Measurements from ENCODE around the gene NUDT6. TPM values are rescaled to one million over a fixed set of nuclear protein-coding genes. Genes with fewer than 3 reads are reported as not detected.

The NUDT6 gene
- total RNA-seq, 3 donors from 2014 or later (not counting 1 experiment from before 2014, with no cell fraction given), result 3.0 to 4.1 (median 3.0) TPM

DNA sequence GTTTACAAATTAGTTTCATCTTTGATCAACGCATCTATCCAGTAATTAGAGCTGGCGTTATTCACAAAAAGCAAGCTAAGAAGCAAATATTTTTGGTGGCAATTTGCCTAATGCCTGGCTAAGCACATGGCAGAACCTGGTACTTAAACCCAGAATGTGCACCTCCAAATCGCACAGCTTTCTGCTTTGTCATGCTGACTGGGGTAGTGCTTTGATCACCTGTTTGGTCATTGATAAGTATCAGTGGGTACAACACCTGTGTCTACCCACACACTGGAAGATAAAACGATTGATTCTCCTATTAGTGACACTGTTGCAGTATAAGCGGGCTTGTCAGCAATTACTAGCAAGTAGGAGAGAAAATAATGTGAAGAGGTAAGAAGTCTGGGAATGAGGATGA is 1.9 kb downstream of the NUDT6 start:
- Mint-ChIP-seq H3K4me3 (peak overlapping the region; percentile 51), H3K9me3 (no peaks in the 10 kb centered on the region), H3K27ac (no peak overlapping the region), H3K4me1 (no peaks in the 10 kb centered on the region), H3K27me3 (ENCODE audit: low read depth in 2 of 2) (no peaks in the 10 kb centered on the region), H3K36me3 (peaks cover 4% of the 10 kb centered on the region)
- Histone ChIP-seq H3K9me3 (ENCODE audit: control insufficient read depth, insufficient read depth, low read length) (no peaks in the 10 kb centered on the region), H3K27ac (ENCODE audit: low read length) (no peak overlapping the region), H3K4me1 (ENCODE audit: control insufficient read depth, insufficient read depth, low read length) (peaks cover 4% of the 10 kb centered on the region), H3K27me3 (ENCODE audit: control insufficient read depth, insufficient read depth, low read length) (no peaks in the 10 kb centered on the region), H3K4me3 (ENCODE audit: low read length) (no peak overlapping the region), H3K36me3 (ENCODE audit: control insufficient read depth, insufficient read depth, low read length) (no peaks in the 10 kb centered on the region)
- intact Hi-C loops (cut with micrococcal nuclease), result no loop called here
- TF ChIP-seq, protein P1, sequence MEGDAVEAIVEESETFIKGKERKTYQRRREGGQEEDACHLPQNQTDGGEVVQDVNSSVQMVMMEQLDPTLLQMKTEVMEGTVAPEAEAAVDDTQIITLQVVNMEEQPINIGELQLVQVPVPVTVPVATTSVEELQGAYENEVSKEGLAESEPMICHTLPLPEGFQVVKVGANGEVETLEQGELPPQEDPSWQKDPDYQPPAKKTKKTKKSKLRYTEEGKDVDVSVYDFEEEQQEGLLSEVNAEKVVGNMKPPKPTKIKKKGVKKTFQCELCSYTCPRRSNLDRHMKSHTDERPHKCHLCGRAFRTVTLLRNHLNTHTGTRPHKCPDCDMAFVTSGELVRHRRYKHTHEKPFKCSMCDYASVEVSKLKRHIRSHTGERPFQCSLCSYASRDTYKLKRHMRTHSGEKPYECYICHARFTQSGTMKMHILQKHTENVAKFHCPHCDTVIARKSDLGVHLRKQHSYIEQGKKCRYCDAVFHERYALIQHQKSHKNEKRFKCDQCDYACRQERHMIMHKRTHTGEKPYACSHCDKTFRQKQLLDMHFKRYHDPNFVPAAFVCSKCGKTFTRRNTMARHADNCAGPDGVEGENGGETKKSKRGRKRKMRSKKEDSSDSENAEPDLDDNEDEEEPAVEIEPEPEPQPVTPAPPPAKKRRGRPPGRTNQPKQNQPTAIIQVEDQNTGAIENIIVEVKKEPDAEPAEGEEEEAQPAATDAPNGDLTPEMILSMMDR (IDR thresholded peaks at IDR 0.05), result no peak
- ATAC-seq, result no peak
- WGBS (ENCODE audit: insufficient coverage), result 95% methylated on average over 3 of the region's 5 CpGs
- no peak for DNase-seq

DNA sequence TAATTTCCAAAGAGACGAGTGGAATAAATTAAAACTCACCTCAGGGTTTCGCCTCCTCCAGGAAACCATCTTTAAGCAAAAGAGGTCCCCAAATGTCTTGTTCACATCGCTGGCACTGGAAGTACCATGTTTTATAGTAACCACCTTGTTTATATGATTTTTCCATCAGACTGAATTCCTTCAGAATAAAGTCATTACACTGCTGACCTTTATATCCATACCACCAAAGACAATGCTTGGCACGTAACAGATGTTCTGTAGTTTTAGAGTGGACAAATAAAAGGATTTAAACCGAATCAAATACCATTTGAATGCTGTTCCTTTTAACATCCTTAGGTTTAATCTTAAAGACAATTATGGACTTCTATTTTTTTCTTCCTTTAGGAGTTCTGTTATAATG is 4.7 kb downstream of the NUDT6 start:
- 91% methylated on average over 3 of the region's 5 CpGs for WGBS (ENCODE audit: insufficient coverage)

DNA sequence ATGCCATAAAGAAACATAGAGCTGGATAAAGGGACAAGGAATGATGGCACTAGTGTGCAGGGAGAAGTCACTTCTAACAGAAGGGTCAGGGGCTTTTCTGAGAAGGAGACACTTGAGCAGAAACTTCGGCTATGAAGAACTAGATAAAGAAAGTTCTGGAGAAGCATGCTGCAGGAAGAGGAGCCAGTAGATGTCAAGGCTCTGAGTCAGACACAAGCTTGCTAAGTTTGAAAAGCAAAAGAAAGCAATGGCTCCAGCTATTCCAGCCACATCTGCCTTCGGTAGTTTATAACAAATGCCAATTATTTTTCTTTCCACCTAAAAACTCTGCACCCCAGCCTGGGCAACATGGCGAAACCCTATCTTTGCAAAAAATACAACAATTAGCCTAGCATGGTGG is 7.5 kb downstream of the NUDT6 start:
- DNase-seq (no peak), ATAC-seq (no peak)
- 78% methylated on average over 3 of the region's 3 CpGs for WGBS (ENCODE audit: insufficient coverage)
- H3K4me3 Mint-ChIP-seq, result no peak overlapping the region
- H3K27ac ChIP-seq (ENCODE audit: low read length), result no peak overlapping the region
- no peaks in the 10 kb centered on the region for H3K9me3 Mint-ChIP-seq
- H3K4me3 ChIP-seq (ENCODE audit: low read length), result no peak overlapping the region
- no peaks in the 10 kb centered on the region for H3K4me1 ChIP-seq (ENCODE audit: control insufficient read depth, insufficient read depth, low read length)
- TF ChIP-seq, protein P1 (IDR thresholded peaks at IDR 0.05), result no peak
- H3K27me3 Mint-ChIP-seq (ENCODE audit: low read depth in 2 of 2), result no peaks in the 10 kb centered on the region
- intact Hi-C loops (cut with micrococcal nuclease), result loop anchor here (1.0 kb wide), 1 partner anchor 157 kb away; no protein-coding TSS in a partner anchor
- H3K27me3 ChIP-seq (ENCODE audit: control insufficient read depth, insufficient read depth, low read length), result no peaks in the 10 kb centered on the region
- H3K27ac Mint-ChIP-seq, result no peak overlapping the region
- H3K4me1 Mint-ChIP-seq, result no peaks in the 10 kb centered on the region
- H3K36me3 Mint-ChIP-seq, result peaks cover 6% of the 10 kb centered on the region
- no peaks in the 10 kb centered on the region for H3K9me3 ChIP-seq (ENCODE audit: control insufficient read depth, insufficient read depth, low read length)
- H3K36me3 ChIP-seq (ENCODE audit: control insufficient read depth, insufficient read depth, low read length), result no peaks in the 10 kb centered on the region

More for the DNA sequence above, 4.7 kb downstream of the NUDT6 start:
- ATAC-seq, result no peak
- Histone ChIP-seq H3K27ac (ENCODE audit: low read length) (no peak overlapping the region), H3K27me3 (ENCODE audit: control insufficient read depth, insufficient read depth, low read length) (no peaks in the 10 kb centered on the region), H3K4me3 (ENCODE audit: low read length) (no peak overlapping the region), H3K4me1 (ENCODE audit: control insufficient read depth, insufficient read depth, low read length) (peaks cover 4% of the 10 kb centered on the region), H3K9me3 (ENCODE audit: control insufficient read depth, insufficient read depth, low read length) (no peaks in the 10 kb centered on the region), H3K36me3 (ENCODE audit: control insufficient read depth, insufficient read depth, low read length) (no peaks in the 10 kb centered on the region)
- TF ChIP-seq, protein P1 (IDR thresholded peaks at IDR 0.05), result no peak
- Mint-ChIP-seq H3K4me1 (no peaks in the 10 kb centered on the region), H3K9me3 (no peaks in the 10 kb centered on the region), H3K27me3 (ENCODE audit: low read depth in 2 of 2) (no peaks in the 10 kb centered on the region), H3K4me3 (no peak overlapping the region), H3K36me3 (peaks cover 6% of the 10 kb centered on the region), H3K27ac (no peak overlapping the region)
- intact Hi-C loops (cut with micrococcal nuclease), result no loop called here
- no peak for DNase-seq

GRCh38 chr4:122914292-122914904 is 8.0 kb downstream of the NUDT6 start:
- Histone ChIP-seq H3K27me3 (ENCODE audit: control insufficient read depth, insufficient read depth, low read length) (no peaks in the 10 kb centered on the region), H3K36me3 (ENCODE audit: control insufficient read depth, insufficient read depth, low read length) (no peaks in the 10 kb centered on the region), H3K4me3 (ENCODE audit: low read length) (no peak overlapping the region), H3K27ac (ENCODE audit: low read length) (no peak overlapping the region), H3K4me1 (ENCODE audit: control insufficient read depth, insufficient read depth, low read length) (no peaks in the 10 kb centered on the region), H3K9me3 (ENCODE audit: control insufficient read depth, insufficient read depth, low read length) (no peaks in the 10 kb centered on the region)
- Mint-ChIP-seq H3K27ac (no peak overlapping the region), H3K9me3 (no peaks in the 10 kb centered on the region), H3K4me1 (no peaks in the 10 kb centered on the region), H3K27me3 (ENCODE audit: low read depth in 2 of 2) (no peaks in the 10 kb centered on the region), H3K36me3 (peaks cover 6% of the 10 kb centered on the region), H3K4me3 (no peak overlapping the region)
- TF ChIP-seq, protein P1 (IDR thresholded peaks at IDR 0.05), result peak; percentile 59
- peak; percentile 69 to 71 (median 70) for ATAC-seq
- intact Hi-C loops (cut with micrococcal nuclease), result loop anchor here (1.0 kb wide), 1 partner anchor 156 kb away; no protein-coding TSS in a partner anchor
- DNase-seq, result no peak
- 56% methylated on average over 2 of the region's 4 CpGs for WGBS (ENCODE audit: insufficient coverage)
